H7 (cell line): Measurements from ENCODE around the gene TAF4B. TPM values are rescaled to one million over a fixed set of nuclear protein-coding genes. Genes with fewer than 3 reads are reported as not detected.
"Not testable (repeated sequence)": the region's sequence is repeated elsewhere in the genome, so short reads cannot be mapped to it uniquely, and the experiment has no call there.

Source experiments
- DNase-seq: peaks from one replicate; pipeline ENCODE4 v3.0.0; 2012
- H3K27me3 ChIP-seq: 2 replicates; pipeline ENCODE4 v1.6.0; 2011; ENCODE audit warnings: mild to moderate bottlenecking, low read length; ENCODE audit not compliant: control insufficient read depth, insufficient read depth
- H3K36me3 ChIP-seq: replicated peaks from 2 replicates; pipeline ENCODE4 v1.5.1; 2011; ENCODE audit warnings: low read length; ENCODE audit not compliant: control insufficient read depth, insufficient read depth
- H3K4me3 ChIP-seq: 2 replicates; pipeline ENCODE4 v1.5.1; 2011; ENCODE audit warnings: low read depth, mild to moderate bottlenecking, control low read depth, low read length, moderate library complexity; ENCODE audit not compliant: insufficient read depth
- total RNA-seq: library from RNA; depleted of rRNA; stranded (reverse); fragments of >200 nt; shearing (Covaris generic); gene quantifications from 2 replicates; pipeline ENCODE4 v1.2.3, GENCODE V29; 2014

Gene TAF4B
- total RNA-seq, 1 experiment from 2014 or later, result 19.1 TPM

GRCh38 chr18:26356045-26356785 lies 130.0 kb downstream of the TAF4B start:
- Histone ChIP-seq H3K4me3 (no peak overlapping the region), H3K27me3 (no peaks in the 10 kb centered on the region), H3K36me3 (no peaks in the 10 kb centered on the region)
- no peak for DNase-seq

- H3K27me3 ChIP-seq, result no peaks in the 10 kb centered on the region
- DNase-seq, result no peak
- H3K4me3 ChIP-seq, result no peak overlapping the region
- H3K36me3 ChIP-seq, result no peaks in the 10 kb centered on the region
Observed at GRCh38 chr18:26357960-26358359, 131.7 kb downstream of the TAF4B start.

DNA sequence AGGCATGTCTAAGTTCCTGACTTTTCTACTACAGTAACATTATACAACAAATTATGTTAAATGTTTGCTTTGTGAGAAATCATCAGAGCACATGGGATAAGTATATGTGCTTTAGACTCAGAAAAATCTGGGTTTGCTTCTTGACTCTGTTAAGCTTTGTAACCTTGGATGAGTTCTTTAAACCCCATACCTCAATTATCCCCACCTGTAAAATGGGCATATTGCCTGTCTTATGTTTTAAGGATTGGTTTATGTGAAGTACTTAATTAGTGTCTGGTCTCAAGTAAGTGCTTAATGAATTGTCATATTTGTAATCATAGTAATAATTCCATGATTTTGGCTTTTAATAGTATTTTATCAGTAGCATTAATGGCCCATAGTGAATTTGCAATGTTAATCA lies 135.8 kb downstream of the TAF4B start:
- DNase-seq, result no peak
- Histone ChIP-seq H3K36me3 (no peaks in the 10 kb centered on the region), H3K27me3 (no peaks in the 10 kb centered on the region), H3K4me3 (no peak overlapping the region)

DNA sequence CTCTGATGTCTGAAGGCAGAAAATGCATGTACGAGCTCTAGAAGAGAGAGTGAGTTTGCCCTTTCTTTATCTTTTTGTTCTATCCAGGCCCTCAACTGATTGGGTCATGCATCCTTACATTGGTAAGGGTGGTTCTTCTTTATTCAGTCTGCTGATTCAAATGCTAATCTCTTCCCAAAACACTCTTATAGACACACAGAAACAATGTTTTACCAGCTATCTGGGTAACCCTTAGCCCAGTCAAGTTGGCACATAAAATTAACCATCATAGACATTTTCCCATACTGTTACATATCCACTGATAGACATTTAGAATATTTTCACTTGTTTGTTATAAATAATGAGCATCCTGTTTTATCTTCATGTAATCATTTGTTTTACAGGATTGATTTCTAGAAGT lies 141.2 kb downstream of the TAF4B start:
- no peak for DNase-seq
- H3K27me3 ChIP-seq, result no peaks in the 10 kb centered on the region
- no peak overlapping the region for H3K4me3 ChIP-seq
- no peaks in the 10 kb centered on the region for H3K36me3 ChIP-seq

DNA sequence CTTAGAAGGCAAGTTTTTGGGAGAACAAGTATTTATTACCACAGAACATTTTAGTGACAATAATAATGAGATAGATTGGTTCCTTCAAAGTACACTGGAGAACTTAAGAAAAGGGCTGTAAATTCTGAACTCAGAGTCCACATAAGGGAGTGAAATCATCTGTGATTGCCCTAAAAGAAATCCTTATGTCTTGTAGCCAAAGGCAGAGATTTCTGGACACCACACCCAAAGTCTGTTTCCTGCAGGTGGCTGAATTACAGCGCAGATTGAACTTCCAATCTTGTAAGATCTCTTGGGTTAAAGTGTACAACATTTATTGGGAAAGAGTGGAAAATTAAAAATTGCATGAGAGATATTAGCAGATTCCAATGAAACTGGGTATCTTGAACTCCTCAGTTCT lies 143.8 kb downstream of the TAF4B start:
- H3K27me3 ChIP-seq, result no peaks in the 10 kb centered on the region
- H3K36me3 ChIP-seq, result no peaks in the 10 kb centered on the region
- no peak overlapping the region for H3K4me3 ChIP-seq
- no peak for DNase-seq

DNA sequence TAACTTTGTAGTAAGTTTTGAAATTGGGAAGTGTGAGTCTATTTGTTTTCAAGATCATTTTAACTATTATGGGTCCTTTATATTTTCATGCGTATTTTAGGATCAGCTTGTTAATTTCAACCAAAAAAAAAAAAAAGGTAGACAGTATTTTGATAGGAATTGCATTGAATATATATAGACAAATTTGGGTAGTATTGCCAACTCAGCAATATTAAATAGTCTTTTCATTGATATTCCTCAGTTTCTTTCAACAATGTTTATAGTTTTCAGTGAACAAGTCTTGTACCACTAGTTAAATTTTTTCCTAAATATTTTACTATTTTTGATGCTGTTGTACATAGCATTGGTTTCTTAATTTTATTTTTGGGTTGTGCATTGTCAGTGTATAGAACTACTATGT lies 149.9 kb downstream of the TAF4B start:
- DNase-seq, result no peak
- H3K4me3 ChIP-seq, result no peak overlapping the region

DNA sequence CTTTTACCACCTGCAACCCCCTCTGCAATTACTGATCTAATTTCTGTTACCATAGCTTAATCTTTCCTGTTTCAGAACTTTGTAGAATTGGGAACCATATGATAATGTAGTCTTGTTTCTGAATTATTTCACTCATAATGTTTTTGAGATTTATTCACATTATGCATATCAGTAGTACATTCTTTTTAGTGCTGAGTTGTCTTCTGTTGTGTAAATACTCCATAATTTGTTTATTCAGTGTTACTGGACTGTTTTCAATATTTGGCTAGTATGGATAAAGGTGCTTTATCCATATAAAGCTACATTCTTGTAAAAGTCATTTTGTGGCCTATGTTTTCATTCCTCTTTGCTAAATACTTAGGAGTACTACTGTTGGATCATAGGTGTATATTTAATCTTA lies 152.5 kb downstream of the TAF4B start:
- H3K36me3 ChIP-seq, result no peaks in the 10 kb centered on the region
- DNase-seq, result no peak
- no peak overlapping the region for H3K4me3 ChIP-seq
- H3K27me3 ChIP-seq, result no peaks in the 10 kb centered on the region

More for the DNA sequence above, 149.9 kb downstream of the TAF4B start:
- Histone ChIP-seq H3K36me3 (no peaks in the 10 kb centered on the region), H3K27me3 (no peaks in the 10 kb centered on the region)

DNA sequence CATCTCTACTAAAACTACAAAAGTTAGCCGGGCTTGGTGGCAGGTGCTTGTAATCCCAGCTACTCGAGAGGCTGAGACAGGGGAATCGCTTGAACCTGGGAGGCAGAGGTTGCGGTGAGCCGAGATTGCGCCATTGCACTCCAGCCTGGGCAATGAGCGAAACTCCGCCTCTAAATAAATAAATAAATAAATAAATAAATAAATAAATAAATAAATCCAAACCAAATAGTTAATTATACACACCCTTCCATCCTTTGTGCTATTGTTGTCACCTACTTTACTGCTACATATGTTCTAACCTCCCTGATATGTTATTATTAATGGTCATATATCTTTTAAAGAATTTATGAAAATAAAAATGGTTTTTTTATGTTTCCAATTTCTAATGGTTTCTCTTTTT lies 155.3 kb downstream of the TAF4B start:
- not testable (repeated sequence) for H3K27me3 ChIP-seq, H3K36me3 ChIP-seq, H3K4me3 ChIP-seq, DNase-seq

DNA sequence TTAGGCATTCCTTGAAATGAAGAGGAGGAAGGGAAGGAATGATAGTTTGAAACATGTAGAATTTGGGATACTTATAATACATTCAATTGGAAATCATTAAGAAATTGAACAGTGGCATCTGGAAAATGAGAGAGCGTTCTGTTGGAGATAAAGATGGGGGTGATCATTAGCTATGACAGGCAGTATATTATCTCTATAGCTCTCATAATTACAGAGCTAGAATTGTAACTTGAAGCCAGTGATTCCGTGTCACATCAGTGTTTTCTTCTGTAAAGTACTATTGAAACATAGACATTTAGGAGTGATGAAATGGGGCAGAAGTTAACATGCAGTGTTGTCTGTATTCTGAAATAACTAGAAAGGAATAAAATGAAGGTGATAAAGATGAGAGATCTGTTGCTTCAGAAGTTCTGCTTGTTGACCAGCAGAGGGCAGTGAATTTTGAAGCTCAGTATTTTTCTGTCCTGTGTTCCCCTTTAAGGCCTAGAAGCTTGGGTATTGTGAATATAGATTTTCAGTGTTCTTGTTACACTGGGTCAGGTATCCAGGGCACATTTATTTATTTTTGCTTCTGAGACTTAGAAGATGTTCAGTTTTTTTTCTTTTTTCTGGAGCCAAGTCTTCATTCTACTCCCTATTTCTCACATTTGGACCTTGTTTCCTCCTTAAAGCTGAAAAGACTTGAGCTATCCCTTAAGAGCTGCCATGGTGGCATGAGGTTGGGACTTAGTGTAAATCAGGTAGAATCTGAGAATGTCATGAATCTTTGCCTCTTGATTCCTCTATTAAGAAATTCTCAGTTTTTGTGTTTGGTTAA lies 157.4 kb downstream of the TAF4B start:
- Histone ChIP-seq H3K27me3 (no peaks in the 10 kb centered on the region), H3K4me3 (no peak overlapping the region), H3K36me3 (no peaks in the 10 kb centered on the region)
- no peak for DNase-seq

DNA sequence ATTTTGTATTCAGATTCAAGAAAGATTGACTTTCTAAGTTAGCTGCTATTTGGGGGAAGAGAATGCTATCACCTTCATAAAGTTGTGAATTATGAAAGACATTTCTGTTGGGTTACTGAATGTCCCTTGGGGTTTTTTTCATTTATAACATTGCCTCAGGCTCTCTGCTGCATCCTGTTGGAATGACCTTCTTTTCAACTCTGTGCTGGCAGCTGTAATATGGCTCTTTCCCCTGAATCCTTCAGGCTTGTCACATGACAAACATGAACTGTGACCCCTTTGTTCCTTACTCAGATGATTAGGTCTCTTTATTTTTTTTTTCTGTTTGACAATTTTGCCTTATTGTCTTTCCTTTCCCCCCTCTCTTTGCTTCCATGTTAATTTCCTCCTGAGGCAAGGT lies 159.8 kb downstream of the TAF4B start:
- Histone ChIP-seq H3K4me3 (no peak overlapping the region), H3K36me3 (peaks cover 2% of the 10 kb centered on the region; the same call in 1 of the 2 replicates), H3K27me3 (no peaks in the 10 kb centered on the region)
- DNase-seq, result no peak

DNA sequence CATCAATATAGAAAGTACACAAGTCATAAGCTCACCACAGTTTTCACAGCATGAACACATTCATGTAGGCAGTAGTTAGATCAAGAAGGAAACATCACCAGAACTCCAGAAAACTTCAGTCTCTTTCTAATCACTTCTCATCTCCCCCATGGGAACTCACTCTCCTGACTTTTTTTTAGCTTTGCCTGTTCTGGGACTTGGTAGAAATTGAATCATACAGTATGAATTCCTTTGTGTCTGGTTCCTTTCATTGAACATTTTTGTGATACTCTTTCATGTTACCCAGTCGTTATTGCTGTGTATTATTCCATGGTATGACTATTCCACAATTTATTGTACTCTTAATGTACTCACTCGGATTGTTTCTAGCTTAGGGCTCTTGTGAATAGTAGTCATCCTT lies 160.2 kb downstream of the TAF4B start:
- no peak overlapping the region for H3K4me3 ChIP-seq
- H3K27me3 ChIP-seq, result no peaks in the 10 kb centered on the region
- peaks cover 2% of the 10 kb centered on the region; the same call in 1 of the 2 replicates for H3K36me3 ChIP-seq
- DNase-seq, result no peak

DNA sequence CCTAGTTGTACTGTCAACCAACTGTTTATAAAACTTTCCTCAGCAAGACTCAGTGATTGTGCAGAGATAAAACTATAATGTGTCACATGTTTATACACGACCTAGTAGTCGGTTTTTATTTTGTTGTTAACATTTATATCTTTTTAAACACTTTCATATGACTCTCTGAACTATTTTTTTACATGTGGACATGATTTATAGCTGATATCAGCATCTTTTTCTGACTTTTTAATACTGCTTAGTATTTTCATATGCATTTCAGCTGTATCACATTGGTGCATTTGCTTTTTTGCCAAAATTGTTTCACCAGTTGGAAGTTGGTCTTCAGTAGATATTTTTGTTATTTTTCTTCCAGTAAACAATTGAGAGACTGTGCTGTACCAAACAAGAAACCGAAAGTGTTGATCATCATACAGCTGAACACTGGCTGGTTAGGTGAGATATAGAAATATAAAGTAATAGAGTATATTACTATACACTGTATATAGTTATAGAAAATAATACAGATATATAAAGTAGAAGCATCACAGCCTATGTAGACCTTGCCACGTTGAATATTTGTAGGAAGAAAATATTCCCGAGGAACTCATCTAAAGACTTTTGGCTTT lies 167.9 kb downstream of the TAF4B start:
- H3K36me3 ChIP-seq, result peaks cover 2% of the 10 kb centered on the region; the same call in 1 of the 2 replicates
- no peak for DNase-seq
- H3K27me3 ChIP-seq, result no peaks in the 10 kb centered on the region
- no peak overlapping the region for H3K4me3 ChIP-seq

DNA sequence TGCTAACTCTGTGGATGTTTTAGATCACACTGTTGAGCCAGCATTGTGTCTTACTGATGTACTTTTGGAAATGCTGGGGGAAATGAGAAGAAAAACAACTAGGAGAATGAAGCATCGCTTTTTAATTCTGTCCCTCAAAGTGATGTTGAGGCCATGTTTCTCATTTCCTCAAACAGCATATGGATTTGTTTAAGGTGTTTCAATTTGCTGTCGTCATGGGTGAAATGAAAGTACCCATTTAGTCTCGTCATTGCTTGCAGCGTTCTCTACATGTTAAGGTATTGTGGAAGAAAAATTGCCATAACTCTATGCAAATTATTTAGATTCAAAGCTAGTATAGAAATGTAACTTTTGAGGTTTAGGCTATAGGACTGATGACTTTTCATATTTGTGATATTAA lies 170.8 kb downstream of the TAF4B start:
- no peaks in the 10 kb centered on the region for H3K27me3 ChIP-seq
- H3K4me3 ChIP-seq, result no peak overlapping the region
- H3K36me3 ChIP-seq, result no peaks in the 10 kb centered on the region
- no peak for DNase-seq

- Histone ChIP-seq H3K4me3 (no peak overlapping the region), H3K27me3 (no peaks in the 10 kb centered on the region), H3K36me3 (no peaks in the 10 kb centered on the region)
- DNase-seq, result no peak
Observed at GRCh38 chr18:26403491-26403890, 177.2 kb downstream of the TAF4B start.
